HepG2 (cell line): Measurements from ENCODE around the gene CKAP2. TPM values are rescaled to one million over a fixed set of nuclear protein-coding genes. Genes with fewer than 3 reads are reported as not detected.
A peak's percentile ranks its signal among the peaks of the same experiment; 100 is the strongest.

ENCODE experiments used
- GABPA ChIP-seq, 2 experiments: IDR thresholded peaks; 2 replicates each; pipeline ENCODE4 v1.6.1; 2011 to 2016; ENCODE audit warnings: low read depth in 2 of 2, low read length in 1 of 2, missing biosample characterization in 1 of 2, missing genetic modification characterization in 1 of 2
- GMEB2 ChIP-seq: IDR thresholded peaks from 2 replicates; pipeline ENCODE4 v1.6.1; 2016; ENCODE audit warnings: missing biosample characterization, missing genetic modification reagents, low read depth
- JUND ChIP-seq: sonication (generic); formaldehyde crosslinking; IDR thresholded peaks from 2 replicates; pipeline ENCODE4 v1.8.0; 2022; ENCODE audit warnings: mild to moderate bottlenecking, missing genetic modification reagents
- KIAA2018 ChIP-seq: sonication (generic); formaldehyde crosslinking; IDR thresholded peaks from 2 replicates; pipeline ENCODE4 v1.5.0; 2020; ENCODE audit warnings: mild to moderate bottlenecking, missing genetic modification reagents, borderline replicate concordance
- KMT2B ChIP-seq: IDR thresholded peaks from 2 replicates; pipeline ENCODE4 v1.6.1; 2016; ENCODE audit warnings: missing genetic modification reagents, missing compliant biosample characterization
- MLX ChIP-seq: IDR thresholded peaks from 2 replicates; pipeline ENCODE4 v1.6.1; 2016
- NONO ChIP-seq, 2 experiments: fragments of 450-650 bp in 1 of 2; sonication (generic) in 1 of 2; formaldehyde crosslinking in 1 of 2; IDR thresholded peaks in 1 of 2; conservative IDR thresholded peaks in 1 of 2; 2 replicates each; pipeline versions ENCODE4 v1.6.1 to v1.8.0; 2017 to 2022; ENCODE audit warnings: mild to moderate bottlenecking in 1 of 2, missing genetic modification reagents in 1 of 2, moderate library complexity in 1 of 2
- POLR2AphosphoS5 ChIP-seq: IDR thresholded peaks from 2 replicates; pipeline ENCODE4 v1.6.1; 2012; ENCODE audit warnings: low read depth, low read length
- PRMT3 ChIP-seq: sonication (generic); formaldehyde crosslinking; IDR thresholded peaks from 2 replicates; pipeline ENCODE4 v1.8.1; 2022; ENCODE audit warnings: low read depth, mild to moderate bottlenecking, moderate library complexity, missing genetic modification reagents, borderline replicate concordance
- RAD21 ChIP-seq: fragments of 450-650 bp; formaldehyde crosslinking; IDR thresholded peaks from 2 replicates; pipeline ENCODE4 v1.5.0; 2020; ENCODE audit warnings: mild to moderate bottlenecking
- RXRA ChIP-seq: sonication (generic); formaldehyde crosslinking; IDR thresholded peaks from 2 replicates; pipeline ENCODE4 v1.5.1; 2020; ENCODE audit warnings: missing genetic modification reagents
- SRY ChIP-seq: sonication (generic); formaldehyde crosslinking; IDR thresholded peaks from 2 replicates; pipeline ENCODE4 v1.8.0; 2022; ENCODE audit warnings: mild to moderate bottlenecking, missing genetic modification reagents
- YEATS2 ChIP-seq: sonication (generic); formaldehyde crosslinking; IDR thresholded peaks from 2 replicates; pipeline ENCODE4 v1.4.0; 2020; ENCODE audit warnings: missing genetic modification reagents, borderline replicate concordance
- ZFP62 ChIP-seq: sonication (generic); formaldehyde crosslinking; IDR thresholded peaks from 2 replicates; pipeline ENCODE4 v1.4.0; 2020; ENCODE audit warnings: missing genetic modification reagents
- ZNF501 ChIP-seq: sonication (generic); formaldehyde crosslinking; IDR thresholded peaks from 2 replicates; pipeline ENCODE4 v1.5.1; 2020; ENCODE audit warnings: mild to moderate bottlenecking, moderate library complexity, missing genetic modification reagents
- ZNF530 ChIP-seq: sonication (generic); formaldehyde crosslinking; IDR thresholded peaks from 2 replicates; pipeline ENCODE4 v1.5.0; 2020; ENCODE audit warnings: low read depth, mild to moderate bottlenecking, missing genetic modification reagents
- polyA plus RNA-seq, 8 experiments: library from polyadenylated mRNA; depleted of rRNA in 3 of 8; stranded (reverse) in 7 of 8; unstranded in 1 of 8; fragments of >200 nt; fragmentation: Illumina TruSeq in 4 of 8; extraction: Trizol in 4 of 8; gene quantifications; 2 replicates each; pipeline versions ENCODE4 v1.2.1 to v1.2.3, GENCODE V29; 2011 to 2016; ENCODE audit warnings: low read depth in 4 of 8, missing spikeins in 1 of 8, mixed read lengths in 1 of 8; ENCODE audit not compliant: insufficient read depth in 1 of 8
- total RNA-seq, 5 experiments: library from RNA; depleted of rRNA; stranded (reverse); fragments of >200 nt; fragmentation: Illumina TruSeq; extraction: Trizol; gene quantifications; 2 replicates each; pipeline ENCODE4 v1.2.3, GENCODE V29; 2016; ENCODE audit warnings: low read depth in 1 of 5
- TF ChIP-seq, protein P1 (sequence below): sonication (generic); formaldehyde crosslinking; IDR thresholded peaks from 2 replicates; pipeline ENCODE4 v1.5.1; 2020; ENCODE audit warnings: mild to moderate bottlenecking, missing genetic modification reagents, borderline replicate concordance

CKAP2 gene
- total and polyA plus RNA-seq, 2 of the 13 experiments (the other 11 are each of a cell fraction or from before 2014, with no cell fraction given), result 6.7 to 40.3 TPM

- TF ChIP-seq KIAA2018 (CRISPR knock-in tag), result no peak
- TF ChIP-seq, protein P1, sequence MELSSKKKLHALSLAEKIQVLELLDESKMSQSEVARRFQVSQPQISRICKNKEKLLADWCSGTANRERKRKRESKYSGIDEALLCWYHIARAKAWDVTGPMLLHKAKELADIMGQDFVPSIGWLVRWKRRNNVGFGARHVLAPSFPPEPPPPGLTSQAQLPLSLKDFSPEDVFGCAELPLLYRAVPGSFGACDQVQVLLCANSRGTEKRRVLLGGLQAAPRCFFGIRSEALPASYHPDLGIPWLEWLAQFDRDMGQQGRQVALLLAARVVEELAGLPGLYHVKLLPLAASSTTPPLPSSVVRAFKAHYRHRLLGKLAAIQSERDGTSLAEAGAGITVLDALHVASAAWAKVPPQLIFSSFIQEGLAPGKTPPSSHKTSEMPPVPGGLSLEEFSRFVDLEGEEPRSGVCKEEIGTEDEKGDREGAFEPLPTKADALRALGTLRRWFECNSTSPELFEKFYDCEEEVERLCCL (CRISPR knock-in tag), result no peak
- TF ChIP-seq RAD21 (CRISPR knock-in tag), result no peak
- TF ChIP-seq JUND (CRISPR knock-in tag), result no peak; the same call in 1 of the 2 replicates
- peak; percentile 90 for TF ChIP-seq POLR2AphosphoS5
- peak; percentile 44; the same call in 1 of the 2 replicates for TF ChIP-seq ZNF501 (CRISPR knock-in tag)
- TF ChIP-seq MLX (CRISPR knock-in tag), result no peak
- no peak for TF ChIP-seq NONO (IDR thresholded peaks at IDR 0.05)
- TF ChIP-seq NONO (CRISPR knock-in tag; conservative IDR thresholded peaks at IDR 0.05), result peak; percentile 74
- TF ChIP-seq SRY (CRISPR knock-in tag), result no peak; the same call in 1 of the 2 replicates
- TF ChIP-seq ZNF530, result no peak
- no peak for TF ChIP-seq YEATS2 (CRISPR knock-in tag)
- peak; percentile 19; the same call in 1 of the 2 replicates for TF ChIP-seq RXRA (CRISPR knock-in tag)
- peak; percentile 15; the same call in 1 of the 2 replicates for TF ChIP-seq KMT2B (CRISPR knock-in tag)
- no peak for TF ChIP-seq ZFP62 (CRISPR knock-in tag)
- no peak for TF ChIP-seq GMEB2 (CRISPR knock-in tag)
- TF ChIP-seq GABPA (IDR thresholded peaks at IDR 0.05; ENCODE audit: low read depth, low read length), result no peak
- TF ChIP-seq GABPA (CRISPR knock-in tag; IDR thresholded peaks at IDR 0.05; ENCODE audit: low read depth), result no peak
- no peak for TF ChIP-seq PRMT3 (CRISPR knock-in tag)
These were observed at the start of gene CKAP2 (continued) for GRCh38 chr13:52454820-52455676.
